Activated CD4-positive, alpha-beta T cell treated with anti-CD3 and anti-CD28 coated beads, Interleukin-10, Interleukin-2, amounts not matched to agents 100 ng/mL and 50 ng/mL, durations not matched to agents 16 hours and 8 hours (primary cell): ENCODE data around the gene TBC1D5.
"Not testable (repeated sequence)": the region's sequence is repeated elsewhere in the genome, so short reads cannot be mapped to it uniquely, and the experiment has no call there.

Experiments
- DNase-seq: peaks from one replicate; pipeline ENCODE4 v3.0.0-alpha.2; 2020

The TBC1D5 gene

GRCh38 chr3:17394541-17395155 lies 347.8 kb downstream of the TBC1D5 start:
- no peak for DNase-seq

GRCh38 chr3:17392516-17392915 lies 349.9 kb downstream of the TBC1D5 start:
- DNase-seq, result not testable (repeated sequence)

GRCh38 chr3:17390785-17391184 lies 351.6 kb downstream of the TBC1D5 start:
- no peak for DNase-seq

GRCh38 chr3:17387108-17387507 lies 355.3 kb downstream of the TBC1D5 start:
- no peak for DNase-seq

GRCh38 chr3:17386432-17386831 lies 356.0 kb downstream of the TBC1D5 start:
- DNase-seq, result no peak

GRCh38 chr3:17384567-17385296 lies 357.7 kb downstream of the TBC1D5 start:
- no peak for DNase-seq

- no peak for DNase-seq
Observed at GRCh38 chr3:17373304-17373703, 369.1 kb downstream of the TBC1D5 start.

GRCh38 chr3:17372362-17373210 lies 369.8 kb downstream of the TBC1D5 start:
- no peak for DNase-seq

GRCh38 chr3:17369973-17370372 lies 372.5 kb downstream of the TBC1D5 start:
- no peak for DNase-seq

- no peak for DNase-seq
Observed at GRCh38 chr3:17367171-17367570, 375.3 kb downstream of the TBC1D5 start.

GRCh38 chr3:17360991-17361390 lies 381.4 kb downstream of the TBC1D5 start:
- DNase-seq, result no peak

GRCh38 chr3:17359911-17360310 lies 382.5 kb downstream of the TBC1D5 start:
- no peak for DNase-seq

- DNase-seq, result no peak
Observed at GRCh38 chr3:17357035-17357710, 385.3 kb downstream of the TBC1D5 start.

GRCh38 chr3:17356585-17356984 lies 385.8 kb downstream of the TBC1D5 start:
- DNase-seq, result no peak

GRCh38 chr3:17355591-17355990 lies 386.8 kb downstream of the TBC1D5 start:
- no peak for DNase-seq

GRCh38 chr3:17354341-17354740 lies 388.1 kb downstream of the TBC1D5 start:
- no peak for DNase-seq

- DNase-seq, result no peak
Observed at GRCh38 chr3:17352620-17353019, 389.8 kb downstream of the TBC1D5 start.

- not testable (repeated sequence) for DNase-seq
Observed at GRCh38 chr3:17351193-17351592, 391.2 kb downstream of the TBC1D5 start.

- DNase-seq, result no peak
Observed at GRCh38 chr3:17349093-17349492, 393.3 kb downstream of the TBC1D5 start.

GRCh38 chr3:17342119-17342518 lies 400.3 kb downstream of the TBC1D5 start:
- DNase-seq, result no peak

- no peak for DNase-seq
Observed at GRCh38 chr3:17340693-17341092, 401.7 kb downstream of the TBC1D5 start.

GRCh38 chr3:17340261-17340660 lies 402.2 kb downstream of the TBC1D5 start:
- no peak for DNase-seq

GRCh38 chr3:17339132-17339575 lies 403.3 kb downstream of the TBC1D5 start:
- no peak for DNase-seq
